DMS 273 (cell line): ENCODE data around the gene NADSYN1.

Experiments
- DNase-seq: peaks from one replicate; lab custom pipeline; 2025; ENCODE audit not compliant: unreplicated experiment; lab: John Stamatoyannopoulos, UW

Gene NADSYN1

GRCh38 chr11:71544525-71545214, 91.7 kb downstream of the NADSYN1 start:
- no peak for DNase-seq

- no peak for DNase-seq
Measured at GRCh38 chr11:71545405-71545966, 92.5 kb downstream of the NADSYN1 start.

GRCh38 chr11:71548120-71548519, 95.1 kb downstream of the NADSYN1 start, which contains the start of gene KRTAP5-9:
Gene KRTAP5-9 (plus strand): TSS chr11:71548420. CDS start chr11:71548658, 238 bp downstream.
- DNase-seq: no peak

- no peak for DNase-seq
Measured at GRCh38 chr11:71548716-71549151, 95.7 kb downstream of the NADSYN1 start.
